Measurements from ENCODE around the gene RFX4. TPM values are rescaled to one million over a fixed set of nuclear protein-coding genes. Genes with fewer than 3 reads are reported as not detected.
"Not testable (repeated sequence)": the region's sequence is repeated elsewhere in the genome, so short reads cannot be mapped to it uniquely, and the experiment has no call there.

Gene RFX4
- total RNA-seq, 1 donor from 2014 or later: not detected

GRCh38 chr12:106692896-106693820 is 110.4 kb downstream of the RFX4 start:
- no peak for ATAC-seq

- ATAC-seq: no peak
Measured at GRCh38 chr12:106696071-106696470, 113.3 kb downstream of the RFX4 start.

GRCh38 chr12:106696681-106697417 is 114.0 kb downstream of the RFX4 start:
- ATAC-seq: no peak

- ATAC-seq: no peak
Measured at GRCh38 chr12:106704081-106704480, 121.3 kb downstream of the RFX4 start.

- no peak for ATAC-seq
Measured at GRCh38 chr12:106705971-106706370, 123.2 kb downstream of the RFX4 start.

- no peak for ATAC-seq
Measured at GRCh38 chr12:106709068-106709511, 126.3 kb downstream of the RFX4 start.

GRCh38 chr12:106710143-106710893 is 127.5 kb downstream of the RFX4 start:
- no peak for ATAC-seq

- ATAC-seq: no peak
Measured at GRCh38 chr12:106711316-106711715, 128.5 kb downstream of the RFX4 start.

GRCh38 chr12:106712768-106713167 is 130.0 kb downstream of the RFX4 start:
- no peak for ATAC-seq

- no peak for ATAC-seq
Measured at GRCh38 chr12:106714926-106715325, 132.1 kb downstream of the RFX4 start.

- ATAC-seq: peak; percentile 83
Measured at GRCh38 chr12:106715582-106715981, 132.8 kb downstream of the RFX4 start.

- ATAC-seq: no peak
Measured at GRCh38 chr12:106717673-106718072, 134.9 kb downstream of the RFX4 start.

GRCh38 chr12:106719879-106720278 is 137.1 kb downstream of the RFX4 start:
- ATAC-seq: no peak

- ATAC-seq: no peak
Measured at GRCh38 chr12:106720696-106721095, 137.9 kb downstream of the RFX4 start.

- ATAC-seq: no peak
Measured at GRCh38 chr12:106721915-106722314, 139.1 kb downstream of the RFX4 start.

GRCh38 chr12:106722837-106723236 is 140.0 kb downstream of the RFX4 start:
- ATAC-seq: no peak

GRCh38 chr12:106723416-106723815 is 140.6 kb downstream of the RFX4 start:
- ATAC-seq: no peak

- ATAC-seq: no peak
Measured at GRCh38 chr12:106724116-106724515, 141.3 kb downstream of the RFX4 start.

GRCh38 chr12:106724934-106725333 is 142.1 kb downstream of the RFX4 start:
- no peak for ATAC-seq

GRCh38 chr12:106726603-106727202 is 143.9 kb downstream of the RFX4 start:
- ATAC-seq: not testable (repeated sequence)

- no peak for ATAC-seq
Measured at GRCh38 chr12:106729611-106730010, 146.8 kb downstream of the RFX4 start.

- no peak for ATAC-seq
Measured at GRCh38 chr12:106732890-106733289, 150.1 kb downstream of the RFX4 start.
